Hepatocyte (in vitro differentiated cells): ENCODE data around the gene KNCN. TPM values are rescaled to one million over a fixed set of nuclear protein-coding genes. Genes with fewer than 3 reads are reported as not detected.

Source experiments
- DNase-seq: peaks from one replicate; pipeline ENCODE4 v3.0.0-alpha.2; 2016; ENCODE audit warnings: low spot score
- H2AFZ ChIP-seq: fragments of 200-600 bp; sonication (generic); 2 replicates; pipeline ENCODE4 v1.6.0; 2016; ENCODE audit warnings: antibody characterized with exemption, mild to moderate bottlenecking
- H3K27ac ChIP-seq: fragments of 200-600 bp; sonication (generic); 2 replicates; pipeline ENCODE4 v1.5.1; 2016; ENCODE audit warnings: mild to moderate bottlenecking
- H3K27me3 ChIP-seq: fragments of 200-600 bp; sonication (generic); 2 replicates; pipeline ENCODE4 v1.6.1; 2016
- H3K36me3 ChIP-seq: fragments of 200-600 bp; sonication (generic); replicated peaks from 2 replicates; pipeline ENCODE4 v1.5.1; 2016; ENCODE audit warnings: low read depth; ENCODE audit not compliant: insufficient read depth
- H3K4me1 ChIP-seq: fragments of 200-600 bp; sonication (generic); 2 replicates; pipeline ENCODE4 v1.5.1; 2016; ENCODE audit warnings: mild to moderate bottlenecking, moderate library complexity; ENCODE audit not compliant: insufficient read depth
- H3K4me2 ChIP-seq: fragments of 200-600 bp; sonication (generic); 2 replicates; pipeline ENCODE4 v1.6.0; 2016
- H3K4me3 ChIP-seq: fragments of 200-600 bp; sonication (generic); 2 replicates; pipeline ENCODE4 v1.5.1; 2016; ENCODE audit warnings: mild to moderate bottlenecking
- H3K79me2 ChIP-seq: fragments of 200-600 bp; sonication (generic); 2 replicates; pipeline ENCODE4 v1.6.0; 2017; ENCODE audit warnings: mild to moderate bottlenecking
- H3K9me2 ChIP-seq: fragments of 200-600 bp; sonication (generic); replicated peaks from 2 replicates; pipeline ENCODE4 v1.6.0; 2017; ENCODE audit warnings: mild to moderate bottlenecking; ENCODE audit not compliant: insufficient read depth
- H3K9me3 ChIP-seq: fragments of 200-600 bp; sonication (generic); 2 replicates; pipeline ENCODE4 v1.5.1; 2016; ENCODE audit warnings: low read depth, mild to moderate bottlenecking
- H4K20me1 ChIP-seq: fragments of 200-600 bp; sonication (generic); 2 replicates; pipeline ENCODE4 v1.6.0; 2016; ENCODE audit warnings: mild to moderate bottlenecking; ENCODE audit not compliant: insufficient read depth, poor library complexity, severe bottlenecking
- EZH2 ChIP-seq: fragments of 200-600 bp; sonication (generic); IDR thresholded peaks from 2 replicates; pipeline ENCODE4 v1.6.1; 2016; ENCODE audit warnings: antibody characterized with exemption, mild to moderate bottlenecking, borderline replicate concordance
- EZH2phosphoT487 ChIP-seq: fragments of 200-600 bp; sonication (generic); IDR thresholded peaks from one replicate; pipeline ENCODE4 v1.6.1; 2018; ENCODE audit warnings: antibody characterized with exemption, mild to moderate bottlenecking, low read depth, moderate library complexity; ENCODE audit not compliant: unreplicated experiment, severe bottlenecking
- WGBS: methylation state at CpG from one replicate; pipeline ENCODE4 v1.1.6; 2016; ENCODE audit warnings: low lambda C conversion rate; ENCODE audit errors: missing lambda C conversion rate; 5-methylcytosine and 5-hydroxymethylcytosine counted together
- polyA plus RNA-seq: library from polyadenylated mRNA; unstranded; fragments of >200 nt; fragmentation: Nextera tagmentation; extraction: Ambion mirVana; gene quantifications from 2 replicates; pipeline ENCODE4 v1.2.1, GENCODE V29; 2016
- total RNA-seq: library from RNA; depleted of rRNA; stranded (reverse); fragments of >200 nt; gene quantifications from 2 replicates; pipeline ENCODE4 v1.2.3, GENCODE V29; 2014
- TF ChIP-seq, protein P1 (sequence below): fragments of 200-600 bp; sonication (generic); IDR thresholded peaks from 2 replicates; pipeline ENCODE4 v1.5.1; 2016; ENCODE audit warnings: antibody characterized with exemption, mild to moderate bottlenecking; ENCODE audit not compliant: poor library complexity

KNCN gene
- total and polyA plus RNA-seq, 2 experiments from 2014 or later = not detected

DNA sequence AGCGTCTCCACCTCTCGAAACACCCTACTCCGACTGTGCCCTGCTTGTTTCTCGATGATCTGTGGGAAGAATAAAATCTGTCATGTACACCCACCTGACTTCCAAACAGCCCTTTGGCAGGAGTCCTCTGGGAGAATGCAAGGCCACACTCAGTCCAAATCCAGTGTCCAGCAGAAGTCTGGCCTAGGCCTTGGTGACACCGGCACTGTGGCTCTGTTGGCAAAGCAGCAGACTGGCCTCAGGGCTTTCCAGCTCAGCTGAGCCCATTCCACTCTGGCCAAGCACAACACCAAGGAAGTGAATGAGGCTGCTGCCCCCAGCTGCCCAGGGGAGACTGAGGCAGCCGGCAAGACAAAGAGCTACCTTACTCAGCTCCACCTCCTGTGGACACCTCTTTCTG lies 25.1 kb upstream of the KNCN start:
- no peaks in the 10 kb centered on the region for H4K20me1 ChIP-seq
- no peaks in the 10 kb centered on the region for H3K27me3 ChIP-seq
- H3K27ac ChIP-seq = no peak overlapping the region
- H3K79me2 ChIP-seq = no peaks in the 10 kb centered on the region
- H3K9me2 ChIP-seq = no peaks in the 10 kb centered on the region
- WGBS = 83% methylated on average over 6 of the region's 6 CpGs
- no peak overlapping the region for H3K4me3 ChIP-seq
- TF ChIP-seq, protein P1, sequence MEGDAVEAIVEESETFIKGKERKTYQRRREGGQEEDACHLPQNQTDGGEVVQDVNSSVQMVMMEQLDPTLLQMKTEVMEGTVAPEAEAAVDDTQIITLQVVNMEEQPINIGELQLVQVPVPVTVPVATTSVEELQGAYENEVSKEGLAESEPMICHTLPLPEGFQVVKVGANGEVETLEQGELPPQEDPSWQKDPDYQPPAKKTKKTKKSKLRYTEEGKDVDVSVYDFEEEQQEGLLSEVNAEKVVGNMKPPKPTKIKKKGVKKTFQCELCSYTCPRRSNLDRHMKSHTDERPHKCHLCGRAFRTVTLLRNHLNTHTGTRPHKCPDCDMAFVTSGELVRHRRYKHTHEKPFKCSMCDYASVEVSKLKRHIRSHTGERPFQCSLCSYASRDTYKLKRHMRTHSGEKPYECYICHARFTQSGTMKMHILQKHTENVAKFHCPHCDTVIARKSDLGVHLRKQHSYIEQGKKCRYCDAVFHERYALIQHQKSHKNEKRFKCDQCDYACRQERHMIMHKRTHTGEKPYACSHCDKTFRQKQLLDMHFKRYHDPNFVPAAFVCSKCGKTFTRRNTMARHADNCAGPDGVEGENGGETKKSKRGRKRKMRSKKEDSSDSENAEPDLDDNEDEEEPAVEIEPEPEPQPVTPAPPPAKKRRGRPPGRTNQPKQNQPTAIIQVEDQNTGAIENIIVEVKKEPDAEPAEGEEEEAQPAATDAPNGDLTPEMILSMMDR = no peak
- TF ChIP-seq EZH2phosphoT487 (no peak), EZH2 (no peak)
- no peaks in the 10 kb centered on the region for H3K36me3 ChIP-seq
- no peaks in the 10 kb centered on the region for H3K4me1 ChIP-seq
- no peaks in the 10 kb centered on the region for H3K9me3 ChIP-seq
- DNase-seq = no peak
- H2AFZ ChIP-seq = no peak overlapping the region
- no peak overlapping the region for H3K4me2 ChIP-seq

DNA sequence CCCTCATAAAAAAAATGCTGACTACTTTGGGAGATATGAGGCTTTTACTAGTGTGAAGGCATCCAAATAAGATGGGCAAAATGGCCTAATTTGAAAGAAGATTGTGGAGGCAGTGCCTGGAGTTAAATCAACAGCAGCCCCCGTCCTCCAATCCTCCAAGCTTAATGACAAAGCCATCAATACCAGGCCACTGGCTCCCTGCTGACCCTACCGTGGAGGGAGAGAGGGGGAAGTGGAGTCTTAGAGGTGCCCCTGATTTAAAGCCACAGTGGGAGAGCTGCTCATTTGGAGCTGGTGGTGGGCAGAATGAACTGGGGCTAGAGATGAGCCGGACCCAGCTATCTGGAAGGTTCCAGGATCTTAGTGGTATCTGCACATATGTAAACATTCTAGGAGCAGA lies 24.3 kb upstream of the KNCN start:
- Histone ChIP-seq H3K4me3 (no peak overlapping the region), H3K9me2 (no peaks in the 10 kb centered on the region), H3K4me2 (no peak overlapping the region), H3K4me1 (no peaks in the 10 kb centered on the region), H3K27me3 (no peaks in the 10 kb centered on the region), H3K36me3 (no peaks in the 10 kb centered on the region), H2AFZ (no peak overlapping the region), H3K79me2 (no peaks in the 10 kb centered on the region), H3K27ac (no peak overlapping the region), H4K20me1 (no peaks in the 10 kb centered on the region), H3K9me3 (no peaks in the 10 kb centered on the region)
- WGBS = 63% methylated on average over 3 of the region's 3 CpGs
- TF ChIP-seq, protein P1 = no peak
- TF ChIP-seq EZH2 = no peak
- TF ChIP-seq EZH2phosphoT487 = no peak
- DNase-seq = no peak

DNA sequence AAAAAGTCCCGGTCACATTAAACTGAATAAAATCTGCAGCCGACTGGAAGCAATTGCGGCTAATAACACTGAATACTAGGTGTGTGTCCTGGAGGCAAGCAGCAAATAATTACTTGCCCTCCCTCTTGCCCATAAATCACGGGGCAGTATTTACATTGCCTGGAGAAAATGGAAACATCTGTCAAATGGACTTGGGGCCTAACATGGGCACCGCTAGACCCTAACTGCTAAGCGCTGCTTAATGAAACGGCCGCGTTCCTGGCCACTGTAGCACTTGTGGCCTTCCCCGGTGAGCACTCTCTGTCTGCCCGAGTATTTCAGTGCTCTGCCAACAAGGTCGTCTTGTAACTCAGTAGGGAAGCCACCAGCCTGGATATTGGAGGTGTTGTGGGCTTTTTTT lies 23.9 kb upstream of the KNCN start:
- Histone ChIP-seq H4K20me1 (no peaks in the 10 kb centered on the region), H3K9me2 (no peaks in the 10 kb centered on the region), H3K4me1 (no peaks in the 10 kb centered on the region), H3K36me3 (no peaks in the 10 kb centered on the region), H3K9me3 (no peaks in the 10 kb centered on the region), H3K4me2 (no peak overlapping the region), H3K27ac (no peak overlapping the region), H2AFZ (no peak overlapping the region), H3K4me3 (no peak overlapping the region), H3K27me3 (no peaks in the 10 kb centered on the region), H3K79me2 (no peaks in the 10 kb centered on the region)
- TF ChIP-seq, protein P1 = no peak
- TF ChIP-seq EZH2 = no peak
- TF ChIP-seq EZH2phosphoT487 = no peak
- DNase-seq = no peak
- 61% methylated on average over 12 of the region's 12 CpGs for WGBS
